Measurements from ENCODE around the gene CNP.

The CNP gene

DNA sequence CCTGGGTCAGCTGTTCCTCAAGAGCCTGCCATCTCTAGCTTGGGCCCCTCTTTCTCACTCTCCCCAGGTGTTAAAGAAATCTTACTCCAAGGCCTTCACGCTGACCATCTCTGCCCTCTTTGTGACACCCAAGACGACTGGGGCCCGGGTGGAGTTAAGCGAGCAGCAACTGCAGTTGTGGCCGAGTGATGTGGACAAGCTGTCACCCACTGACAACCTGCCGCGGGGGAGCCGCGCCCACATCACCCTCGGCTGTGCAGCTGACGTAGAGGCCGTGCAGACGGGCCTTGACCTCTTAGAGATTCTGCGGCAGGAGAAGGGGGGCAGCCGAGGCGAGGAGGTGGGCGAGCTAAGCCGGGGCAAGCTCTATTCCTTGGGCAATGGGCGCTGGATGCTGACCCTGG lies 6.8 kb downstream of the CNP start:
- DNase-seq: no peak

DNA sequence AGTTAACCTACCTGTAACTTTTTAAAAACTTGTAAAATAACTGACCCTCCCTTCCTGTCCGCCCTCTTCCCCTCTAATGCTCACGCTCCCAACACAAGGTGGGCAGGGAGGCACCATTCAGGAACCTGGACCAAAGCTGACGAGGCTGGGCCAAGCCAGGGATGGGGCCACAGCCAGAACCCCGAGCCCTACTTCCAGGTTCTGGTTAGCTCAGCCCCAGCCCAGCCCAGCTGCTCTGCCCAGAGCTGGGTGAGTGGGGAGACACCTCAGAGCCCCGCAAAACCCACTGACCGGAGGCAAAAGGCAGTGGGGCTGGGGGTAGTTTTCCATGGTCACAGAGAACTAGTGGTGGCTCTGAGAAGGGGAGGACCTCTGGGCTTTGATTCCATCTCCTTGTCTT lies 7.4 kb downstream of the CNP start:
- DNase-seq: no peak

DNA sequence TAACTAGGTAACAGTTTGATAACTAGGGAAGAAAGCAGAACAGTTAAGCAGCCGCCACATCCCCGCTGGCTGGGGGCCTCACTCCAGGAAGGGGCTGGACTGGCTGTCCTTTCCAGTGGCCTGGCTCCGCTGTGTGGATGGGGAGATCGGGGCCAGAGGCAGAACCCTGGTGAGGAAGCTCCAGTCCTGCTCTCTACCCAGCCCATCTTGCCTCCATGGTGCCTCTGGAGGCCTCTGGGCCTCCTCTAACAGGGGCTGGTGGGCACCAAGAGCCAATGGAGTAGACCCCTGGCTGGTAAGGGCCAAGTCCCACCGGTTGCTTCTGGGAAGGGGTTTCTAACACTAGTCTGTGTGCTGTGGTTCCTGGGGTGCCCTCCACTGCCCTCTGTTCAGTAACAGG lies 8.1 kb downstream of the CNP start:
- no peak for DNase-seq

DNA sequence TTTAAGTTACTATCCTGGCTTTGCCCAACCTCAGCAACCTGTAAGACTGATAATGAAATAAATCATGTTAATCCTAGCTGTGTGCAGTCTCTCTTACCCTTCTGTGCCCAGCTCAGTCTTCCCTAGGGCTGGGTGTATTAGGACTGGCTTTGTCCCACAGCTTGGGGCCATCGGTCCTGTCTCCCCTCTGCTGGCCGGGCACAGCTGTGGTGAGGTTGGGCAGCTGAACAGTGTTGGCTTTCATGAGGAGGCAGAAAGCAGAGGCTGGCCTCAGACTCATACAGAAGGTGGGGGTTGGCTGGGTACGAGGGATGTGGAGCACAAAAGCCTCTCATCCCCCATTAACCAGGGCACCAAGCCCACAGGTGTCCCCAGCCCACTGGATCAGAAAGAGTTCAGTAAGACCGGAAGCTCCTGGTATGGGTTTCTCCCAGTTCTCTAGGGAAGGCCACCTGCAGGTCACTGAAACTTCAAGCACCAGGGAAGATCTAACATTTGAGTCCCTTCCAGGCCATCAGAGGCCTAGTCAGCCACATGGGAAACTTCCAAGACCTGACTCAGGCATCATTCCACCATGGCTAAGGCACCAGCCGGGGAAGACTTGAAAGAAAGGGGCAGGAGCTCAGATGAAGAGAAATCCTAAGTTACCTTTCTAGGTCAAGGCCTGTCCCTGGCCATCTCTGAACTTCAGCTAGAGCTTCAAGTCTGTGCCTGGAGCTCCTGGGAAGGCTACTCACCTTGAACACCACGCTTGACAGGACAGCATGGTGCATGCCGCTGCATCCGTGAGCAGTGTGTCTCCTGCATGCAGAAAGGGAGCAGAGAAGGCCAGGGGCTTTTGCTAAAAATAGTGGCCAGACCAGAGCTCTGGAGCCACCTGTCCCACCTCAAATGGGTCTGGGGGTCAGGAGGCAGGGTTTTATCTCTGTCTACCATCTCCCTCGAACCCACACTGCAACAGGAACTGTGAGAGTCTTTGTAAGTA lies 8.8 kb downstream of the CNP start:
- no peak for DNase-seq

DNA sequence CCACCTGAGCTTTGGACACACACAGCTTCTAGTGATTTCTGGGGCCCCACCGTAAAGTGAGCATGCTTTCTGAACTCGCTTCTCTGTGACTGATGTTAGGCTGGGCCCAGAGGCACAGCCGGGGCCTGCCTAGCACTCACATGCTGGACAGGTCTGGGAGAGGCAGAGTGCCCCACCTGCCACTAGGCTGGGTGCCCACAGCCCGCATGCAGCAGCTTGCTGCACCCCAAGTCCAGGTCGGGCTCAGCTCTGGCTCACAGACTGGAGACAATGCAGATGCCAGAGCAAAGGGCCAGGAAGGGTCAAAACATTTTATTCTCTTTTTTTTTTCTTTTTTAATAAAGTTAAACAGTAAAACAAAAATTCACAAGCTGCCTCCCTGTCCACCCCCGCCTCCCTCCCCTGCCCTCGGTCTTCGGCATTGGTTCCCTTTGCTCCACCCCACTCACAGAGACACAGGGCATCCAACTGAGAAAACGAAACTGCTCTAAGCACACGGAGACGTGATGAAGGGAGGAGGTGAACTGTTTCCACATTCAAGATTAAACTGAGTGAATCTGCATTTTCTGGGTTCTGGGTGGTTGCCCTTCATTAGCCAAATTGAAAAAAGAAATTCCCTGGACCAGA lies 9.7 kb downstream of the CNP start:
- DNase-seq: no peak

DNA sequence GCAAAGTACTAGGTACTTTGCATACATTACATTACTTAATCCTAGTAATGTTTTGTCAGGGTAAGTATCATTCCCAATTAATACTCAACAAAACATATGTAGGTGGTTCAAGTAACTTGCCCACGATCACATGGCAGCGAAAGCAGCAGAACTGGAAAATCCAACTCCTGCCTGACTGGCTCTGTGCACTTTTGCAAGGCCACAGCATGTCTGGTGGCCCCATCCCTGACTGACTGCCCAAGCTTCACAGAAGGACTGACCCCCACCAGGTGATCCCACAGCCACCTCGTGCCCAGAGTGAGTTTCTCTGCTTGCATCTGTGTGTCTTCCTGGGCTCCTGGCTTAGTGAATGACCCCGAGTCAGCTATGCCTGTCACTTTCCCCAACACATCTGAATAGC lies 11.4 kb downstream of the CNP start:
- DNase-seq: no peak

DNA sequence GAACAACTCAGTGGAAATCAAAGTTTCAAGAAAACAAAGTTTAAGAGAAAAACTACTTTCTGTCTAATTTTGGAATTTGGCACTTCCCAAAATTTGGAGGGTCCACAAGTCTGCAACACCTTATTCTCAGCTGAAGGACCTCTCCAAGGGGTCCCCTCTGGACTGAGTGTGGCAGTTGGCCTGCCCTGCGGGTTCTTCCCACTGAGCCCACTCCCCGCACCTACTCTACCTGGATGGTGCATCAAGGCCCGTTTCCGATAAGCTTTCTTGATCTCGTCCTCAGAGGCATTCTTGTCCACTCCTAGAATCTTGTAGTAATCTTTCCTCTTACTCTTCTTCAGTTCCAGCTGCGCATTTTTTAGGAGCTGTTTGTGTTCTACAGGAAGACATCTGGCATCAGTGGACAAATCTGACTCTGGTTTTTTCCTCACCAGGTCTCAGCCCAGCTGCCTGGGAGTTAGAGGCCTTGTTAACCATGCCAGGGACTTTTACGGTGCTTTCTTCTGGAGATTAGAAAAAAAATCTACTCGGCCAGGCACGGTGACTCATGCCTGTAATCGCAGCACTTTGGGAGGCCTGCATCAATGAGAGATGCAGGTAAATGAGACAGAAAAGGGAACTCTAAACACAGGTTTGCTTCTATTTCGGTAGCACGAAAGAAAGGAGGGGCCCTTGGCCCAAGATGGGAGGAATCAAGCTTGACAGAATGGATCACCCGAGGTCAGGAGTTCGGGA lies 15.6 kb downstream of the CNP start:
- DNase-seq: no peak

DNA sequence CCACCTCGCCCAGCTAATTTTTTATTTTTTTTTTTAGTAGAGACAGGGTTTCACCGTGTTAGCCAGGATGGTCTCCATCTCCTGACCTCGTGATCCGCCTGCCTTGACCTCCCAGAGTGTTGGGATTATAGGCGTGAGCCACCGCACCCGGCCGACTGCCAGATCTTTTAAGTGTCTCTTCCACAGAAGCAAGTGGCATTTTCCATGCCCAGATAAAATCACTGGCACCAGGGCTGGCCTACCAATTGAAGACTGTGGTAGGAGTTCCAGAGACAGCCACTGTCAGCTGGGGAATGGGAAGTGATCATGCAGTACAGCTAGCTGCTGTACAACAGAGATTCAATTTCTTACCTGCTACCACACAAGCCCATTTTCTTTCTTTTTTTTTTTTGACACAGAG lies 17.9 kb downstream of the CNP start:
- no peak for DNase-seq

DNA sequence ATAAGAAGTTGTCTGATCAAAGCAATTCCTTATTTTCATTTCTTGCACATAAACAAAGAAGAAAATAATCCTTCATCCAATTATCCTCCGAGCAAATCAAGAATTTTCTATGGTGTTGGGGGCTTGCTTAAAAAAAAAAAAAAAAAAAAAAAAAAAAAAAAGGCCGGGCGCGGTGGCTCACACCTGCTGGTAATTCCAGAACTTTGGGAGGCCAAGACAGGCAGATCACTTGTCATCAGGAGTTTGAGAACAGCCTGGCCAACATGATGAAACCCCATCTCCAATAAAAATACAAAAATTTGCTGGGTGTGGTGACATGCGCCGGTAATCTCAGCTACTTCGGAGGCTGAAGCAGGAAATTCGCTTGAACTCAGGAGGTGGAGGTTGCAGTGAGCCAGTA lies 19.3 kb downstream of the CNP start:
- no peak for DNase-seq

DNA sequence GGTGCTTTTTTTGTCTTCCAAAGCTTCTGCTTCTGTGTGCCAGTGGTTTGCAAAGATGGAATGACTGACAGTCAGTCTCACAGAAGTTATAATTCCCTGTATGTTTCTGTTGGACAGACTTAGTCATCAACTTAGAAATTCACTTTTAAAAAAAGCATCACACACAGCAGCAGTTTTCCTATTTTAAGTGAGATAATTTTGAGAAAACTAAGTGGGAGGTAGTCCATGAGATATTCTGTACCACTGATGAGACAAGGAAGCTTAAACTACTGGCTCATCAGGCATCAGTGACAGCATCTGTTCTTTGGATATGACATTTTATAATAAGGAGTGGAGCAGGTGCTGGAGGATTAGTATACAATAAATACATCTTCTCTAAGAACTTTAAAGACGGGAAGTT lies 20.0 kb downstream of the CNP start:
- no peak for DNase-seq

DNA sequence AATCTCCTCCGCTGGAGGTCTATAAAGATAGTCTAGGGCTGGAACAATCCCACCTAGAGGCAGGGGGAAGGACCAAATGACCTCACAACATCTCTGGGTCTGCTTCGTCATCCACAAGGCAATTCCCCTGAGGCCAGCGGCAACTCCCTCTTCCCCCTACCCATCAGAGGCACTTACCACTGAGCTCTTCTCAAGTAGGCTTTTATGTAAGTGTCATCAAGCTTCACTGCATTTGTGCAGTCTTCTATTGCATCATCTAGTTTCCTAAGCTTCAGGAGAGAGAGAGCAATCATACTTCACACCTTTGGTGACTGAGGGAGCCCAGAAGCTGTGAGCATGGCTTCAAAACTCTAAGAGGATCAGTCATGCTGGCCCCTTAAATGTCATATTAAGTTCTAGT lies 21.0 kb downstream of the CNP start:
- DNase-seq: no peak

DNA sequence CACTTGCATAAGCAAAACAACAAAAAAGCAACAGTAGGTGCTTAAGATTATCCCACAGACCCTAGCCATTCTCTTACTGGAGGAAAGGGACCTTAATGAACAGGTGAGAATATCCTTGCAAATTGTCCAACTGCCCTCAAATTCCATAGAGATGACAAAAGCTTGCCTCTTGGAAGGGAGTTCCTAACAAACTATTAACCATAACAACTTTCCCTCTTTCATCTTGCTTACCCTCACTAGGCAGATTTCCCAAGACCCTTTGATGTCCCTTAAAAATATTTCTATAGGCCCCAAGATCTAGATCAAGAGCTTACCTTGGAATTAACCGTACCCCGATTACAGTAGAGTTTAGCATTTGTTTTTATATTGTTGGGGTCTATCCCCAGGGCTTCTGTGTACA lies 21.8 kb downstream of the CNP start:
- DNase-seq: no peak

DNA sequence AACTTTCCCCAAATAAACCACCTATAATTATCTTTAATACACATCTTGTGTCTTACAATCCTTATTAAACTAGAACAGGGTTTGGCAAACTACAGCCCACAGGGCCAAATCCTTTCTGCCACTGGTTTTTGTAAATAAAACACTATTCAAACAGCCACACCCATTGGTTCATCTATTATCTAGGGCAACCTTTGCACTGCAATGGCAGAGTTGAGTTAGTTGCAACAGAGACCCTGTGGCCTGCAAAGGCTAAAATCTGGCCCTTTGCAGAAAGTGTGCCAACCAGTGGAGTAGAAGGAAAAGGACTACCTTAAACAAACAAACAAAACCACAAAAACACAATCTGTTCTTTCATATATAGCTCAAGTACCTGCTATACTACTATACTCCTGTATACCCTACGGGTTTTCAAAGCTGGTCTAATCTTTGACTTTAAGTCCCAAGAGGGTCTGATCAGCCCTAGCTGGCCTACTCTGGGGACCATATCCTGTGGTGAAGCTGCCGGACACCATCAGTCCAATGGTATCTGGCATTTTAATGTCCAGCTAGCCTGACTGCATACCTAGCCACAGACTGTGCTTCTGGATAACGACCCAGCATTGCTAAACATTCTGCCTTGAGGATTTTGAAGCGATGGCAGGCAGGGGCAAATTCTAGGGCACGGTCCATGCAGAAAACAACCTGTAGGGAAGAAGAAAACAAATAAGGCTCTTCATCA lies 23.3 kb downstream of the CNP start:
- no peak for DNase-seq

DNA sequence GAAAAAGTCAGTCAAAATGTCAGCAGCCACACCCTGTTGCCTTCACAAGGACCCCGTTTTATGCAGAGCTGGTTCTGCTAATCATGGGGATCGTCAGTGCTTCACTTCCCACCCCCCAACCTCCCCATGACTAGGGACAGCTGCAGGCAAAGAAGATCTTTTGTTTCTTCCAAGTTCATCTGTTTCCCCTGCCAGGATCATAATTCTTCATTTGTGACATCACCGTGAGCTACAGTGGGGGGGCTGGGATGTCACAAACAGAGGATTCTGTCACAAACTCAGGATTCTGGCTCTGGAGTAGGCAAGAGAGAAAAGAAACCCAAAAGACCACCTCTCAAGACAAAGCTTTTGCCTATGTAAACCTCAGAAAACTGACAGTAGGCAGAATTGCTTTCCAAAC lies 26.0 kb downstream of the CNP start:
- DNase-seq: no peak

DNA sequence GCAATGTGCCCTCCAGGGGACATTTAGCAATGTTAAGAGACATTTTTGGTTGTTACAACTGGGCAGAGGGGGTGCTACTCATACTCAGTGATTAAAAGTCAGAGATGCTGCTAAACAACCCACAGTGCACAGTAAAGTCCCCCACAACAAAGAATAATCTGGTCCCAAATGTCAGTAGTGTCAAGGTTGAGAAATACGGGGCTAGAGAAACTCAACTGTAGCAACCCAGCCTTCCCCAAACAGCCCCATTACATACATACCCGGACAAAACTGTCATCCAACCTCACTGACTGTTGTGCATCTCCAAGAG lies 30.2 kb downstream of the CNP start:
- DNase-seq: no peak

DNA sequence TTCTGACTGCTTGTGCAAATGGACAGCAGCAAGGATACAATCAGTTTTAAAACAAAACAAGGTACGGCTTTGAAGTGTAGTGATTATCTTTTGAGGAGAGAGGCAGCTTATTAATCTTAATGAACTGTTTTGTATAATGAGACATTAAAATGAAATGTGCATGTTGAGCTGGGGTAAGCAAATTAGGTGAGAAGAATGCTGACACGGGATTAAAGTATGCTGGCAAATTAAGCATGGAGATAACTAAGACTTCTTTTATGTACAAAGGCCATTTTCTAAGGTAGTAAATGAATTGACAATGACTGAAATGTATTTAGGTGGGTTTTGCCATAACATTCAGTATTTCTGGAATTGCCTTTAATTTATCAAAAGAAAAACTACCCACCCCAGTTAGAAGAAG lies 31.9 kb downstream of the CNP start:
- no peak for DNase-seq

DNA sequence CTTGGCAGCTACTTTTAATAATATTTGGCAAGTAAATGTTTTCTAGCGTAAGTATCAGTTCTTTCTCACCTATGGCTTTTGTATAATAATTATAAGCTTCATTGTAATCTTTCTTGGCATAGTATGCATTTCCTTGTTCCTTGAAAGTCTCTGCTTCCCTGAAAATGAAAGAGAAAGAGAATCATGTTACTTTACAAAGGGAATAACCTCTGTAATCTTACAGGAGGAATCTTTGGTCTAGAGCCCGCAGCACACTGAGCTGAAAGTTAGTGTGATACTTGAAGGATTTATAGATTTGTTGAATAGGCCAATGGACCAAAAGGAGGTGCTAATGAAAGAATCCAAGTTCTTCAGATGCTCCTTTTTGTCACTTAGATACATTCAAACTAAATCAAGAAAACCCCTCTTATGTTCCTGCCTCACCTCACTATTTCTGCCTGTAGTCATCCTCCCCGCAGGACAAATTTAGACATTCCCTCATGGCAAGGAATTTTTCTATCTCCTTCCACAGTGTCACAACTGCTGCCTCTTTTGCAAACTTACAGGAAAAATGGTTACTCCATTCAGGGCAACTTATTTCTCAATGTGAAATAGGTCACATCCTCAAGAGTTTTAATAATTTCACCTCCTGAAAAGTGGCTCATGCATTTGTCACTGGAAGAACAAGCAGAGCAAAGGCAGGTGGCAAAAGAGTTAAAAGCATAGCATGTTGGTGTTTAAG lies 34.0 kb downstream of the CNP start:
- peak; percentile 68 for DNase-seq

DNA sequence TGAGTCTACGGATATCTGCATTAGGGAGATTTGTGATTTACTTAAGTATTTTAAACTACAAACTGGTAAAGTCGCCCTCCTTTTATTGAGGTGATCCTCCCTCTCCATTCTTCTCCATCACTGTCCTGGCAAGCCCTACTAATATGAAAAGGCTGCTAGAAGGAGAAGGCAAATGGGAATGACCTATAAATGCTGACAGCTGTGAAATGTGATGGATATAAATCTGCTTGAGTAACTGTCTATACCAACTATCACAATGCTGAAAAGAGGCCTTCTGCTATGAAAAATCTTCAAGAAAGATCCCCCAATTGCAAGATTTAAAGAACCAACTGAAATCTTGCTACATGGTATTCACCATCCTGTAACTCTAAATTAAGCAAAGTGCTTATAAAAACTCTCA lies 35.1 kb downstream of the CNP start:
- no peak for DNase-seq

DNA sequence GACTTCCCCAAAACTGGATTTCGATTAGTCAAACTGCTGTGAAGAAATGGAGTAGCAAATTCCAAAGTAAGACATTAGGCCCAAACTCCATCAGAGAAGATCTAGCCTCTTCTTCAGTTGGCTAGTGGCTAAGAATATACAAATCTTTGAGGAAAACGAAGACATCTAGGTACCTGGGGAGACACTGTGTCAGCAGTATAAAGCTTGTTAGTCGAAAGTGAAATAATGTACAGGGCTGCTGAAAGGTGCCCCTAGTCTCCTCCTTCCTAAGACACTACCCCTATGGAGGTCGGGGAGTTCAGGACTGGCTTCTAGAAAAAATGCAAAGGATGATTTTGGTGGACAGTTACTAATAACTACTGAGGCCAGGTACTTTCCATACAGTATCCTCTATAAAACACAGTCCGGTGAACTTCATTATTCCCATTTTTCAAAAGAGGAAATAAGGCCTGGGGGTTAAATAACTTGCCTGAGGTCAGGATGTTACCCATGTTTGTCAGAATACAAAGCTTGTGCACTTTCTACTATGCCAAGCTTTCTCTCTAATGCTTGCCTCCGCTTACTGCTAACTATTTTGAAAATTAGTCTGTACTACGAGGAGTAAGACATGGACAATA lies 35.7 kb downstream of the CNP start:
- DNase-seq: peak; percentile 11

DNA sequence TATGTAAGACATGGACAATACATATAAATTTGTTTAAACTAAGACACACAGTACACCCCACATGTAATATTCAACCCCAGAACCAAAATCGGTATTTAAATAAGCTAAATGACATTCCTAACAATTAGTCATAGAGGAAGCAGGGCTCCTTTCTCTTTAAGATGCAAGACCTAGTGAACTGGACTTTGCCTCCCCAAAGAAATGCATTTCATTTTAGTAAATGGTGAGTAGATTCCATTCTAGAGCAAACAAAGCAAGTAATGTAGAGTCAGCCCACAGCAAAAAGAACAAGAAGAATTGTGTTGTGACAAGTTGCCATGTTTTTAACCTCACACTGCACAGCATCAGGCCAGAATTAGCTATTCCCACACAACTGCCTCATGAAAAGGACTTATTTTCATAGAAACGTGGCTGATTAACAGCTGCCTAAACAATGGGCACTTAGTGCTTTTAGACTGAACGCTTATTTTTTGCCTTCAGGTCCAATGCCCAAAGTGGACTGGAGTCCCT lies 36.3 kb downstream of the CNP start:
- no peak for DNase-seq

DNA sequence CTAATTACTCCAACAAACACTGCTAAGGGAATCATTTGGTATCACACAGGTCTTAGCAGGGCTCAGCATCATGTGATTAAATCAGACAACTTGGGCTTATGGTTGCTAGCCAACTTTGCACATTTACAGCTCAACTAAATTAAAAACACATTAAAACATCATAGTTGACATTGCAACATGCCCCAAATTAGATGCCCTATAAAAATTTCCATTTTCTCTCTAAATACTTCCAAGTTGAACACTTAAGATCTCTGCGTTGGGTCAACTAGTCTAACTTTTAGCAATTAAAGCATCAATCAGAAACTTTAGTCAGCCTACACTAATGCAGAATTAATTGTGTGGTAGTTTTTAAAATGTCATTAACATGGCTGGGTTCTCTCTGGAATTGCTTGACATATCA lies 38.6 kb downstream of the CNP start:
- no peak for DNase-seq

DNA sequence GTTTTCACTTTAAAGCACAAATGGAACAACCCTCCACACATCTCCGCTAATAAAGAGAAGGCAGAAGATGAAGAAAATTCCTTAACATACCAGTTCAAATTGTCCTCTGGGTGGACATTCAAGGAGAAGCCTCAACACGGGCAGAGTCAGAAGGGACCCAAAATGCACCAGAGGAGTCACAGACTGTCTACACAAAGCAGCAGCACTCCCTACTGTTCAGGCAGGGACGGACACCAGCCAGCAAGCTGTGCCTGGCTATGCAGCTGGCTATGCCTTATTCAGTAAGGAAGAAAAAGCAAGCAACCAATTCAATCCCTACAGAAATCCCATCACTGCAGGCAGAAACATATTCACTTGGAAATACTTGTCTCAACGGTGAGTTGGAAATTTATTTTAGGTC lies 42.6 kb downstream of the CNP start:
- DNase-seq: peak; percentile 19
